GM10266 (cell line): ENCODE results near the gene QDPR.

Source experiments
- DNase-seq: peaks from one replicate; pipeline ENCODE4 v3.0.0; 2012; ENCODE audit errors: extremely low spot score
- CTCF ChIP-seq: IDR thresholded peaks from 2 replicates; pipeline ENCODE4 v1.5.1; 2012; ENCODE audit warnings: mild to moderate bottlenecking, low read depth; ENCODE audit not compliant: control insufficient read depth, insufficient read depth; ENCODE audit errors: missing control alignments

Gene QDPR

GRCh38 chr4:17497890-17498523 lies 13.9 kb downstream of the QDPR start:
- DNase-seq: no peak
- no peak for TF ChIP-seq CTCF

- no peak for DNase-seq
Observed at GRCh38 chr4:17494258-17495190, 17.4 kb downstream of the QDPR start.

GRCh38 chr4:17493619-17494018 lies 18.3 kb downstream of the QDPR start:
- TF ChIP-seq CTCF: no peak
- DNase-seq: no peak

More at GRCh38 chr4:17494258-17495190, 17.4 kb downstream of the QDPR start:
- TF ChIP-seq CTCF: no peak

GRCh38 chr4:17492876-17493275 lies 19.0 kb downstream of the QDPR start:
- TF ChIP-seq CTCF: no peak
- no peak for DNase-seq

- no peak for DNase-seq
- no peak for TF ChIP-seq CTCF
Observed at GRCh38 chr4:17492058-17492741, 19.7 kb downstream of the QDPR start.

GRCh38 chr4:17491196-17491595 lies 20.7 kb downstream of the QDPR start:
- TF ChIP-seq CTCF: no peak

More at GRCh38 chr4:17491196-17491595, 20.7 kb downstream of the QDPR start:
- DNase-seq: no peak
